Adipose tissue (tissue), 3 donors: ENCODE data around the gene DUSP1. TPM values are rescaled to one million over a fixed set of nuclear protein-coding genes. Genes with fewer than 3 reads are reported as not detected.
"Not testable (repeated sequence)": the region's sequence is repeated elsewhere in the genome, so short reads cannot be mapped to it uniquely, and the experiment has no call there.

ENCODE experiments used
- H3K27ac ChIP-seq: one replicate; pipeline ENCODE4 v1.5.1; 2013; ENCODE audit warnings: low read depth, low read length
- WGBS, 3 donors: extraction: QIAGEN DNeasy Blood & Tissue Kit; methylation state at CpG; one replicate each; pipeline ENCODE4 v1.1.7; 2013; 5-methylcytosine and 5-hydroxymethylcytosine counted together
- polyA plus RNA-seq, 3 donors: library from polyadenylated mRNA; stranded (reverse); fragments of 200-250 nt; gene quantifications; one replicate each; pipeline ENCODE4 v1.2.3, GENCODE V29; 2013
- donor health status: healthy with polysubstance abuse.
- donor health status: Bipolar disorder and iron deficiency.
- donor health status: healthy.

DUSP1 gene
- polyA plus RNA-seq, 3 donors, result 163 to 1,279 (median 758) TPM

DNA sequence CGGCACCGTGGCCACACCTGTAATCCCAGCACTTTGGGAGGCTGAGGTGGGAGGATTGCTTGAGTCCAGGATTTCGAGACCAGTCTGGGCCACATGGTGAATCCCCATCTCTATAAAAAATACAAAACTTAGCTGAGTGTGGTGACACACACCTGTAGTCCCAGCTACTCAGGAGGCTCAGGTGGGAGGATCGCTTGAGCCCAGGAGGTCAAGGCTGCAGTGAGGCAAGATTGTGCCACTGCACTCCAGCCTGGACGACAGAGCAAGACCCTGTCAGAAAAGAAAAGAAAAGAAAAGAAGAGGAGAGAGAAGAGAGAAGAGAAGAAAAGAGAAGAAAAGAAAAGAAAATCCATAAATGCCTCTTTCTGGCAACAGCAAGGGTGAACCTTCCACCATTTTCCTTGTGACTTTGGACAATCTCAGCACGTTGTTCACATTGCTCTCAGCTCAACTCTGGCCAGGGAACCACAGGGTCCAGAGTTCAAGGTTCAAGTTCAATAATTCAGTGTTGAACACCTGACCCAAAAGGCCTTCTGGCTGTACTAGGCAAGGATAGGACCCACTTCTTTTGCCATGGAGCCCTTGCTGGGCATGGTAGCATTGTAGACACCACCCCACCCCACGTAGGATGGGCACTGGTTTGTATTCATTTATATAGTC lies 14.6 kb upstream of the DUSP1 start:
- no peak overlapping the region for H3K27ac ChIP-seq
- WGBS, 3 donors, result 88 to 90% (median 88%) methylated on average over 7 of the region's 7 CpGs

GRCh38 chr5:172784162-172784561 lies 13.2 kb upstream of the DUSP1 start:
- 94 to 99% (median 95%) methylated on average over 4 of the region's 4 CpGs for WGBS, 3 donors

DNA sequence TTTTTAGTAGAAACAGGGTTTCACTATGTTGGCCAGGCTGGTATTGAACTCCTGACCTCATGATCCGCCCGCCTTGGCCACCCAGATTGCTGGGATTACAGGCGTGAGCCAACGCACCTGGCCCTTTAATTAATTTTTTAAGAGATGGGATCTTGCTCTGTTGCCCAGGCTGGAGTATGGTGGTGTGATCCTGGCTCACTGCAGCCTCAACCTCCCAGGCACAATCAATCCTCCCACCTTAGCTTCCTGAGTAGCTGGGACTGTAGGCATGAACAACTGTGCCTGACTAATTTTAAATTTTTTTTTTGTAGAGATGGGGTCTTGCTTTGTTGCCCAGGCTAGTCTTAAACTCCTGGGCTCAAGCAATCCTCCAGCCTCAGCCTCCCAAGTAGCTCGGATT lies 12.3 kb upstream of the DUSP1 start:
- H3K27ac ChIP-seq, result not testable (repeated sequence)
- 93 to 97% (median 95%) methylated on average over 5 of the region's 5 CpGs for WGBS, 3 donors

More at GRCh38 chr5:172784162-172784561, 13.2 kb upstream of the DUSP1 start:
- not testable (repeated sequence) for H3K27ac ChIP-seq

GRCh38 chr5:172782169-172783039 lies 11.4 kb upstream of the DUSP1 start:
- no peak overlapping the region for H3K27ac ChIP-seq
- WGBS, 3 donors, result 92 to 95% (median 93%) methylated on average over 7 of the region's 7 CpGs

DNA sequence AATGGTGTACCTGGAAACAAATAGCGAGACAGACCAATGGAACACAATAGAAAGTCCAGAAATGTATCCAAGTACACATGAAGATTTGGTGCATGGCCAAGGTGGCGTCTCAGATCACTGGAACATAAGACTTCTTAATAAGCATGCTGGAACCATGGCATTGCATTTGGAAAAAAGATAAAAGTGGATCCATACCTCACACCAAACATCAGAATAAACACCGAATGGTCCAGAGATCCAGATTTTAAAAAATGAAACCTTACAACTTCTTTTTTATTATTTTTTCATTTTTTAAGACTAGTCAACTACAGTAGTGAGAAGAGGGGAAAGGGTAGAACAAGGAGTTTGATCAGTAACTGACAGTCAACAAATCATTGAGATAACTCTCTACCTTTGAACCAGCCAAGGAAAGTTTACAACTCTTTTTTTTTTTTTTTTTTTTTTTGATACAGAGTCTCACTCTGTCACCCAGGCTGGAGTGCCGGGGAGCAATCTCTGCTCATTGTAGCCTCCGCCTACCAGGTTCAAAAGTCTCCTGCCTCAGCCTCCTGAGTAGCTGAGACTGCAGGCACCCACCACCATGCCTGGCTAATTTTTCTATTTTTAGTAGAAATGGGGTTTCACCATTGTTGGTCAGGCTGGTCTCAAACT lies 8.8 kb upstream of the DUSP1 start:
- WGBS, 3 donors, result 82 to 97% (median 89%) methylated on average over 5 of the region's 5 CpGs
- no peak overlapping the region for H3K27ac ChIP-seq

DNA sequence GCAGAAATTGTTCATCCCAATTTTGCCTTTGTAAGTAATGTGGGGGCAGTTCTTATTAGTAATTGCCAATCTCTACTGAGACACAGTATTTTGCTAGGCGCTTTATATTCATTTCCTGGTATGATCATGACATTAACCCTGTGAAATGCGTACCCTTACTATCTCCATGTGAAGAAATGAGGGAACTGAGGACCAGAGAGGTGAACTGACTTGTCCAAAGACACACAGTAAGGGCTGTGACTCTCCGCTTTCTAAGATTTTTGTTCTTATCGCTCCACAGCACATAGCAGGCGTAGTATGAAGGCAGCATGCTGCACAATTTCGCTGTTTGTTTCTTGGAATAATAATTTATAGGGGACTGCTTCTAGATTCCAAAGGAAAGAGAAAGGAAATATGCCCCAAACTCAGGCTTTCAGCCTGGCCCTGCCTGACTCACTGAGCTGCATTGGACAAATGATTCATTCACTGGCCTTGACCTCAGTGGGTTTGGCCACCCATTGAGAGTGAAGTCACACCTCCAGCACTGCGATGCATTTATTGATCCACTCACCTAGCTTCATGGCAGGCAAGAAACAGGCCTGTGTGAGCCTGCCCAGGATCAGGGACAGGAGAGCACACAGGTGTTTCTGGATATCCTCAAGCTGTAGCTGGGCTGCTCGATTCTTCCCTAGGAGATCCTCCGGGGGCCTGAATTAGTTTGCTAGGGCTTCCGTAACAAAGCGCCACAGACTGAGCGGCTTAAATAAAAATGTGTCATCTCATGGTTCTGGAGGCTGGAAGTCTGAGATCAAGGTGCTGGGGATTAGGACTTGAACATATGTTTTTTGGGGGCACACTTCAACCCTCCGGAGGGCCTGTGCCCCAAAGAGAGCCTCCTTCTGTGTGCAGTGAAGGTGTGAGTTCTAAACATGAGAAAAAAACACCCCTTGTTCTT lies 7.2 kb upstream of the DUSP1 start:
- H3K27ac ChIP-seq, result peak overlapping the region; percentile 76
- 59 to 76% (median 68%) methylated on average over 13 of the region's 13 CpGs for WGBS, 3 donors

DNA sequence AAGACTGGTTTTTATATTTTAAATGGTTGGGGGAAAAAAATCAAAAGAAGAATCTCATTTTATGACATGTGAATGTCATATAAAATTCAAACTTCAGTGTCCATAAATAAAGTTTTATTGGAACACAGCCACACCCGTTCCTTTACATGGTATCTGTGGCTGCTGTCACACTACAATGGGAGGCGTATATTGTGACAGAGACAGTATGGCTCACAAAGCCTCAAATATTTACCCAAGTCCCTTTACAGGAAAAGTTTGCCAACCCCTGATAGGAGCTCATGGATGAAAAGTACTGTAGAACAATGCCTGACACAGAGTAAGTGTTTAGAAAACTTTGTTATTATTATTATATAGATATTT lies 5.2 kb upstream of the DUSP1 start:
- peak overlapping the region; percentile 86 for H3K27ac ChIP-seq
- WGBS, 3 donors, result 75 to 87% (median 77%) methylated on average over 2 of the region's 2 CpGs

- peak overlapping the region; percentile 95 for H3K27ac ChIP-seq
- WGBS, 3 donors, result 75 to 94% (median 78%) methylated on average over 11 of the region's 11 CpGs
These were observed 4.6 kb upstream of the DUSP1 start for GRCh38 chr5:172775326-172776234.

GRCh38 chr5:172774561-172775315 lies 3.7 kb upstream of the DUSP1 start:
- WGBS, 3 donors, result 78 to 81% (median 78%) methylated on average over 7 of the region's 7 CpGs
- H3K27ac ChIP-seq, result peak overlapping the region; percentile 95

DNA sequence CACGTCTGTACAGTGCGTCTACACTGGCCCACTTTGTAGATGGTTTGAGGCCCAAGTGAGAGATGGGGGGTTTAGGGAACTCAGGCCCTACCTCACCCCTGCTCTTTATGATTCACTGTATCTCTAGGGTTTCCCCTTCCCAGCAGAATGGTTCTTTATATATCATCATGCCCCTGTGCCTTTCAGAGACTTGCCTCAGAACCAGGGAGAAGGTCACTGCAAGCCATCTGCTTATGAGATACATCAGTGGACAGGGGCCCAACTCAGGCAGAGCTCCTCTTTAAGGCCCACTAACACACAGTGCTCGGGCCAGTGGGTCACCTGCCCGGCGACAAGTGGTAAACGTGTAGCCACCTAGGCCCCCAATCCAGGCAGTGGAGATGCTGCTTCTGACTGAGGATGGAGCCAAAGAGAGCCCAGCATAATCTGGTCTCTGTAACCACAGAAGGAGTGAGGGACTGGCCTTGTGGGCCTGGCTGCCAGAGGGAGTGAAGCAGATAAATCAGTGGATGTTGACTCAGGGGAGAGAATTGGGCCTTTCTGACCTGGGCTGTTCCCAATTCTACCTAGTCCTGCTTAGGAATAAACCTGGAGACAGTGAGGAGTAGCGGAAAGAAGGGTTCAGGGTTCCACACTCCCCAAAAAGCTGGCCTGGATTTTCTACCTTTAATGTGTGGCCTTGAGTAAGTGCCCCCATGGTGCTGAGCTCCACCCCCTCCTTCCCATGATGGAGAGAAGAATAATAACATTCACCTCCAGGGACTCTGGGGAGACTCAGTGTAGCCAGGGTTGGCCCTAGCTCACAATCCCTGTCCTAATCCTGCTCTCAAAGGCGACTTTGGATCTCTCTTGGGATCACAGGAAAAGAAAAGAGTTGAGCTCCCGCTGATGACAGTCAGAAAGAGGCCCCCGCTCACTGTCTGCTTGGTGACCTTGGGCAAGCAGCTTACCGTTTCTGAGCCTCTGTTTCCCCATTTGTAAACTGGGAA lies 2.8 kb upstream of the DUSP1 start:
- 74 to 83% (median 78%) methylated on average over 11 of the region's 11 CpGs for WGBS, 3 donors
- peak overlapping the region; percentile 95 for H3K27ac ChIP-seq

DNA sequence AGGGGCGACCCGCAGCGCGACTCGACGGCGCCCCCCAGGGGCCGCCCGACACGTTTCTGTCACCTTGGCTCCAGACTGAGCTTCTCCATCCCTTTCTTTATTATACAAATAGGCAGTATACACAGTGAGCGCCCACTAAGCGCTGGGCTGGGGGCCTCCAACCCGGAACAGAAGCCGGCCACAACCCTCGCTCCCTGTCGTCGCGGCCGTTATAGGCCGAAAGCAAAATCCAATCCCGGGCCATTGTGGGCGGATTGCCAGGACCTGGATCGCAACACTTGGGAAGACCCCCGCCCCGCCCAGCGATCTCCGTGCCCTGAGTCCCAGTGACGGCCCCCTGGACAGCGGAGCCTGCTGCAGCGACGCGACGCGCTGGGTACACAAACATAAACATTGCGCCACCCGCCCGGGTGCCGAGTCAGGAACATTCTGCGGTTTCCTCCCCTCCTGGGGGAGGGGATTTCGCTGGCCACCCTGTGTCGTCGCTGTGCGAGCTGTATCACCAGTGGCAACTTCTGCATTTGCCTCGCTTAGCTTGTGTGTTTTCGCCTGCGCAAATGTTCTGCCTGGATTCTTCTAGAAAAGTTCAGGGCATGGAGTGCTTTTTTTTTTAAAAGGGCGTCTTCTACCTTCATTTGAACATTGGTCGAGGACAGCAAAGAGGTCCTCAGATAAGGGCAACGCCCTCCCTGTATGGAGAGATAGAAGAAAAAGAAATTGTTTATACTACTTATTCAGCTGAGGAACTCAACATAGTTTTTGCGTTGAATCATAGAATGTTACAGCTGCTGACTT lies 1.3 kb upstream of the DUSP1 start:
- 5 to 8% (median 8%) methylated on average over 50 of the region's 50 CpGs for WGBS, 3 donors

DNA sequence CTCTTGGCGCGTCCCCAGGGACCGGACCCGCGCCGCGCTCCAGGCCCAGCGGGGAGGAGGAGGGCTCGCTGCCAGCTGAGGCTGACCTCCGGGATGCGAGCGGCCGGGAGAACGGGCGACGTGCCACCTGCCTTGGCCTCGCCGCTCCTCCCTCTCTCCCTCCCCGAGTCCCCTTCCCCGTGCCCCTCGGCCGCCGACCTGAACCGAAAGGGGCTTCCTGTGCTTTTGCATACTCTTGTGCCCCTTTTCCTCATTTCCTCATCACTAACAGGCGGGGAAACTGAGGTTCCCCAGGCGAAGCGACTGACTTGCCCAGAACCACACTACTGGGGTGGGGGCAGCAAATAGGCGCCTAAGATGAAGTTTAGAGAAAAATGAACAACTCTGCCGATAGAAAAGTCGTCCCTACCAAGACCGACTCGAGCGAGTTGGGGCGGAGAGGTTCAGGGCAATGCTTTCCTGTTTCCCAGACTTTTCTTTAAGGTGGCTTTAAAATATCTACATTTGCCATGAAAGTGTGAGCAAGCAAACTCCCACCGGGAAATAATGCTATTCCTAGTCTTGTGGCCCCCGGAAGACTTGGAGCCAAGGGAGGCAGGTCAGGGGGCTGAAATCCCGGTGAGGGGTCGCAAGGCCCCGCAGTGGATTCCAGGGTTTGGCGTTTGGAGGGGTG lies 580 bp upstream of the DUSP1 start:
- WGBS, 3 donors, result 0 to 1% (median 1%) methylated on average over 23 to 40 of the region's 40 CpGs
- peak overlapping the region; percentile 96 for H3K27ac ChIP-seq

More for the DNA sequence above, 1.3 kb upstream of the DUSP1 start:
- H3K27ac ChIP-seq, result peak overlapping the region; percentile 96

DNA sequence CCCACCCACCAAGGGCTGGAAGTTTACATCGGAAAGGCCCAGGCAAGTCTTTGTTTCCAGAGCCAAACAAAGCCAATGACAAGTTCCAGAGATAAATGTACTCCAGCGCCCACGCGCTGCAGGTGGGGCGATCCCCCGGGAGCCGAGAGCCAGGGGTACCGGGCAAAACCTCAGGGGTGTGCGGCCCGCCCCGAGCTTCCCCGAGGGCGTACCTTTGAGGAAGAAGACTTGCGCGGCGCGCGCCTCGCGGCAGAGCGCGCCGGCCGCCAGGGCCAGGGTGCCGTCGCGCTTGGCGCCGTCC lies 671 bp downstream of the DUSP1 start:
- H3K27ac ChIP-seq, result peak overlapping the region; percentile 100
- 0 to 1% (median 1%) methylated on average over 28 to 29 of the region's 29 CpGs for WGBS, 3 donors

- H3K27ac ChIP-seq, result peak overlapping the region; percentile 100
- WGBS, 3 donors, result 11 to 27% (median 11%) methylated on average over 21 of the region's 21 CpGs
These were observed 1.2 kb downstream of the DUSP1 start for GRCh38 chr5:172769616-172770373.
